Trophoblast cell (in vitro differentiated cells and primary cell): ENCODE measurements around the gene ADGRF5.
"Not testable (repeated sequence)": the region's sequence is repeated elsewhere in the genome, so short reads cannot be mapped to it uniquely, and the experiment has no call there.

ENCODE experiments used
- DNase-seq, 2 donors: peaks; one replicate each; pipeline ENCODE4 v3.0.0-alpha.2; 2016
- H2AFZ ChIP-seq: 2 replicates; pipeline ENCODE4 v1.6.1; 2013; ENCODE audit warnings: low read length, moderate library complexity, mild to moderate bottlenecking; ENCODE audit not compliant: insufficient read depth, poor library complexity
- H2AK5ac ChIP-seq: 2 replicates; pipeline ENCODE4 v1.6.1; 2013; ENCODE audit warnings: mild to moderate bottlenecking, low read length
- H2BK120ac ChIP-seq: 2 replicates; pipeline ENCODE4 v1.6.1; 2013; ENCODE audit warnings: low read length, mild to moderate bottlenecking, moderate library complexity; ENCODE audit not compliant: insufficient read depth, poor library complexity
- H2BK12ac ChIP-seq: 2 replicates; pipeline ENCODE4 v1.6.1; 2013; ENCODE audit warnings: mild to moderate bottlenecking, low read length, moderate library complexity
- H2BK5ac ChIP-seq: 2 replicates; pipeline ENCODE4 v1.6.1; 2013; ENCODE audit warnings: low read length, low read depth, moderate library complexity, mild to moderate bottlenecking; ENCODE audit not compliant: poor library complexity
- H3K14ac ChIP-seq: 2 replicates; pipeline ENCODE4 v1.6.1; 2013; ENCODE audit warnings: mild to moderate bottlenecking, low read length
- H3K18ac ChIP-seq: 2 replicates; pipeline ENCODE4 v1.6.1; 2013; ENCODE audit warnings: mild to moderate bottlenecking, low read length
- H3K23ac ChIP-seq: 2 replicates; pipeline ENCODE4 v1.6.1; 2013; ENCODE audit warnings: low read length
- H3K27ac ChIP-seq: 2 replicates; pipeline ENCODE4 v1.5.1; 2013; ENCODE audit warnings: low read depth, mild to moderate bottlenecking, inconsistent platforms, low read length, moderate library complexity
- H3K27me3 ChIP-seq: 2 replicates; pipeline ENCODE4 v1.6.1; 2013; ENCODE audit warnings: inconsistent platforms, mild to moderate bottlenecking, low read length, moderate library complexity; ENCODE audit not compliant: insufficient read depth
- H3K36me3 ChIP-seq, 2 experiments: 1 replicate in 1 of 2; 2 replicates in 1 of 2; pipeline ENCODE4 v1.6.1; 2013; ENCODE audit warnings: low read length in 2 of 2, mild to moderate bottlenecking in 2 of 2, moderate library complexity in 1 of 2; ENCODE audit not compliant: insufficient read depth in 2 of 2, control insufficient read depth in 1 of 2
- H3K4ac ChIP-seq: 2 replicates; pipeline ENCODE4 v1.6.1; 2013; ENCODE audit warnings: low read depth, mild to moderate bottlenecking, low read length, moderate library complexity
- H3K4me1 ChIP-seq, 2 experiments: 1 replicate in 1 of 2; 2 replicates in 1 of 2; pipeline ENCODE4 v1.6.1; 2013; ENCODE audit warnings: low read length in 2 of 2, mild to moderate bottlenecking in 2 of 2, moderate library complexity in 1 of 2; ENCODE audit not compliant: insufficient read depth in 2 of 2, control insufficient read depth in 1 of 2
- H3K4me2 ChIP-seq: 2 replicates; pipeline ENCODE4 v1.6.1; 2013; ENCODE audit warnings: inconsistent platforms, mild to moderate bottlenecking, low read length, moderate library complexity
- H3K4me3 ChIP-seq: 2 replicates; pipeline ENCODE4 v1.5.1; 2013; ENCODE audit warnings: mild to moderate bottlenecking, low read depth, low read length, inconsistent platforms
- H3K79me1 ChIP-seq: one replicate; pipeline ENCODE4 v1.6.1; 2013; ENCODE audit warnings: low read length
- H3K79me2 ChIP-seq: 2 replicates; pipeline ENCODE4 v1.6.1; 2013; ENCODE audit warnings: low read length, mild to moderate bottlenecking; ENCODE audit not compliant: control insufficient read depth, insufficient read depth, poor library complexity
- H3K9ac ChIP-seq: 2 replicates; pipeline ENCODE4 v1.6.1; 2013; ENCODE audit warnings: mild to moderate bottlenecking, low read length
- H3K9me3 ChIP-seq: 2 replicates; pipeline ENCODE4 v1.6.1; 2013; ENCODE audit warnings: low read depth, mild to moderate bottlenecking, control low read depth, inconsistent platforms, low read length; ENCODE audit not compliant: insufficient read depth
- H4K12ac ChIP-seq: 2 replicates; pipeline ENCODE4 v1.6.1; 2013; ENCODE audit warnings: low read depth, mild to moderate bottlenecking, low read length, moderate library complexity
- H4K8ac ChIP-seq: 2 replicates; pipeline ENCODE4 v1.6.1; 2013; ENCODE audit warnings: low read depth, mild to moderate bottlenecking, low read length, moderate library complexity
- H4K91ac ChIP-seq: one replicate; pipeline ENCODE4 v1.6.1; 2013; ENCODE audit warnings: low read depth, mild to moderate bottlenecking, low read length, moderate library complexity
- WGBS: extraction: QIAGEN DNeasy Blood & Tissue Kit; methylation state at CpG from one replicate; pipeline ENCODE4 v1.1.7; 2013; ENCODE audit warnings: missing lambda C conversion rate; ENCODE audit not compliant: insufficient read length, insufficient coverage; ENCODE audit errors: extremely low coverage; 5-methylcytosine and 5-hydroxymethylcytosine counted together

ADGRF5 gene

DNA sequence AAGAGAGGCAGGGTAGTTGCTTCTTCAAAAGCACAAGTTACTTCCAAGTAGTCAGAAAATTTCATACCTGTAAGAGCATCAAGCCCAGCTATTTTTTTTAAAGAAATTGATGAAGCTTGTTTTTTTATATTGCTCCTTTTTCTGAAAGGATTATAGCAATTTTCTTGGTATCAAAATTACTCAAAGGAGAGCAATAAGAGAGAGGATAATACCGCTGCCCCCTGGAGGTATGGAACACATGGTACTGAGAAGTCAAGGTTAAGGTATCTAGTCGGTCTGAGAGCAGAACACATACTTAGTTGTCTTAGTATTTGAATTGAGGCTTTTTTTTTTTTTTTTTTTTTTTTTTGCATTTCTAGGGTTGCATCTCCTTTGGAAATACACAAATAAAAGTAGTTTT lies 59.4 kb downstream of the ADGRF5 start:
- Histone ChIP-seq H3K36me3 (no peaks in the 10 kb centered on the region), H3K79me1 (no peaks in the 10 kb centered on the region), H3K23ac (no peak overlapping the region), H3K18ac (no peak overlapping the region), H3K4me2 (no peak overlapping the region), H2AFZ (no peak overlapping the region), H2BK5ac (no peak overlapping the region), H2AK5ac (no peak overlapping the region), H3K9me3 (no peaks in the 10 kb centered on the region), H3K9ac (no peak overlapping the region), H3K4me3 (no peak overlapping the region), H3K79me2 (no peaks in the 10 kb centered on the region), H3K4ac (no peak overlapping the region), H3K27ac (no peak overlapping the region), H3K4me1 (peaks cover 0 to 1% of the 10 kb centered on the region in 2 experiments), H4K8ac (no peak overlapping the region), H3K27me3 (no peaks in the 10 kb centered on the region), H4K12ac (no peak overlapping the region), H4K91ac (no peak overlapping the region), H2BK120ac (no peak overlapping the region), H3K14ac (no peak overlapping the region), H2BK12ac (no peak overlapping the region)
- no CpG with 5 or more reads among the region's 2 CpGs for WGBS
- no peak for DNase-seq

GRCh38 chr6:46855966-46856365 lies 65.8 kb downstream of the ADGRF5 start:
- no CpG with 5 or more reads among the region's 1 CpG for WGBS
- not testable (repeated sequence) for H2BK12ac ChIP-seq, H3K4me1 ChIP-seq, H3K27ac ChIP-seq, H4K12ac ChIP-seq, H3K4me2 ChIP-seq, H2AK5ac ChIP-seq, H3K27me3 ChIP-seq, H3K14ac ChIP-seq, H4K91ac ChIP-seq, H2BK120ac ChIP-seq, H2AFZ ChIP-seq, H3K18ac ChIP-seq, H3K9ac ChIP-seq, H2BK5ac ChIP-seq, H3K4me3 ChIP-seq, H3K23ac ChIP-seq, H3K79me2 ChIP-seq, H3K79me1 ChIP-seq, H3K4ac ChIP-seq, H4K8ac ChIP-seq, H3K36me3 ChIP-seq, H3K9me3 ChIP-seq
- DNase-seq, result peak in 1 of 2 donors; percentile 66

GRCh38 chr6:46851576-46851975 lies 70.2 kb downstream of the ADGRF5 start:
- DNase-seq, H3K4me3 ChIP-seq, H2BK12ac ChIP-seq, H3K4me2 ChIP-seq, H3K79me1 ChIP-seq, H2AK5ac ChIP-seq, H3K14ac ChIP-seq, H3K4ac ChIP-seq, H4K12ac ChIP-seq, H4K91ac ChIP-seq, H4K8ac ChIP-seq, H3K27ac ChIP-seq, H3K23ac ChIP-seq, H3K9ac ChIP-seq, H2BK5ac ChIP-seq, H3K27me3 ChIP-seq, H2BK120ac ChIP-seq, H3K4me1 ChIP-seq, H3K18ac ChIP-seq, H3K79me2 ChIP-seq, H2AFZ ChIP-seq, H3K9me3 ChIP-seq, H3K36me3 ChIP-seq: not testable (repeated sequence)
- WGBS, result no CpG with 5 or more reads among the region's 4 CpGs

GRCh38 chr6:46850792-46851191 lies 70.9 kb downstream of the ADGRF5 start:
- peaks cover 0 to 2% of the 10 kb centered on the region in 2 experiments for H3K4me1 ChIP-seq
- H3K14ac ChIP-seq, result no peak overlapping the region
- no peak overlapping the region for H4K91ac ChIP-seq
- H3K9ac ChIP-seq, result no peak overlapping the region
- no peak overlapping the region for H3K23ac ChIP-seq
- no peaks in the 10 kb centered on the region for H3K79me1 ChIP-seq
- no peak overlapping the region for H3K18ac ChIP-seq
- no peak overlapping the region for H3K27ac ChIP-seq
- no peaks in the 10 kb centered on the region for H3K36me3 ChIP-seq
- DNase-seq, result no peak
- no peak overlapping the region for H3K4me2 ChIP-seq
- H2BK12ac ChIP-seq, result no peak overlapping the region
- no peak overlapping the region for H4K12ac ChIP-seq
- H2BK120ac ChIP-seq, result no peak overlapping the region
- H4K8ac ChIP-seq, result no peak overlapping the region
- H3K4ac ChIP-seq, result no peak overlapping the region
- H3K79me2 ChIP-seq, result no peaks in the 10 kb centered on the region
- H3K4me3 ChIP-seq, result no peak overlapping the region
- no peak overlapping the region for H2AFZ ChIP-seq
- H2AK5ac ChIP-seq, result no peak overlapping the region
- H3K27me3 ChIP-seq, result no peaks in the 10 kb centered on the region
- H3K9me3 ChIP-seq, result no peaks in the 10 kb centered on the region
- no CpG with 5 or more reads among the region's 2 CpGs for WGBS
- no peak overlapping the region for H2BK5ac ChIP-seq
